HG02943 (cell line): ENCODE results near the gene PRR30.
"Not testable (repeated sequence)": the region's sequence is repeated elsewhere in the genome, so short reads cannot be mapped to it uniquely, and the experiment has no call there.

Source experiments
- ATAC-seq: cut with Tn5 transposase; IDR thresholded peaks from one replicate; pipeline ENCODE4 v1.9.1; 2021; ENCODE audit warnings: mild to moderate bottlenecking, low read depth, moderate library complexity; ENCODE audit not compliant: unreplicated experiment

PRR30 gene

DNA sequence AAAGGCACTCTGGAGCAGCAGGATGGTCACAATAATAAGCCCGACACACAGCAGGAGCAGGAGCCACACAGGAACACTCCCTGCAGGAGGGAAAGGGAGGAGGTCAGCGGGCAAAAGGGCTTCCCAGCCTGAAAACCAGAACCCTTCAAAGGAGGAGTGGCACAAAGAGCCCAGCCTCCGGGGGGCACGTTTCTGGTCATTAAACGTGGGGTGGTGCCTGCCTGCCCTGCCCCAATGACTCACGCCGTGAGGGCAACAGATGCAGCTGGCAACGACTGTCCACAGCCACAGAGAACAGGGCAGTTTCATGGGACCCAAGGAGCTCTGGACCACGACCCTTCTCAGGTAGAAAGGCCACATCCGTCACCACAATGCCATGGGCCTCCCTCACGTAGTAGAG lies 7.8 kb downstream of the PRR30 start:
- no peak for ATAC-seq

DNA sequence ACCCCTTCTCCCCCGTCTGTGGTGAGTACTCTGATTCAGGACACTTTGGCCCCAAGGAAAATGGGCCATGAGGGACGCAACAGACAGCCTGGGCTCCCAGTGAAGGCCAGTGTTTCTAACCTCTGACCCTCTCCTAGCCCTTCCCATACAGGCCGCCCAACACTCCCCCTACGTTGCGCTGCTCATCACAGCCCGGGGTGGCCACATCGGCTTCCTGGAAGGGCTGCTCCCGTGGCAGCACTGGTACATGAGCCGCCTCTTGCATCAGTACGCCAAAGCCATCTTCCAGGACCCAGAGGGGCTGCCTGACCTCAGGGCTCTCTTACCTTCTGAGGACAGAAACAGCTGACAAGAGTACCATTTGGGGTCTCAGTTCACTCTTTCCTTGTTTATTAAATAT lies 8.8 kb downstream of the PRR30 start:
- ATAC-seq: no peak

DNA sequence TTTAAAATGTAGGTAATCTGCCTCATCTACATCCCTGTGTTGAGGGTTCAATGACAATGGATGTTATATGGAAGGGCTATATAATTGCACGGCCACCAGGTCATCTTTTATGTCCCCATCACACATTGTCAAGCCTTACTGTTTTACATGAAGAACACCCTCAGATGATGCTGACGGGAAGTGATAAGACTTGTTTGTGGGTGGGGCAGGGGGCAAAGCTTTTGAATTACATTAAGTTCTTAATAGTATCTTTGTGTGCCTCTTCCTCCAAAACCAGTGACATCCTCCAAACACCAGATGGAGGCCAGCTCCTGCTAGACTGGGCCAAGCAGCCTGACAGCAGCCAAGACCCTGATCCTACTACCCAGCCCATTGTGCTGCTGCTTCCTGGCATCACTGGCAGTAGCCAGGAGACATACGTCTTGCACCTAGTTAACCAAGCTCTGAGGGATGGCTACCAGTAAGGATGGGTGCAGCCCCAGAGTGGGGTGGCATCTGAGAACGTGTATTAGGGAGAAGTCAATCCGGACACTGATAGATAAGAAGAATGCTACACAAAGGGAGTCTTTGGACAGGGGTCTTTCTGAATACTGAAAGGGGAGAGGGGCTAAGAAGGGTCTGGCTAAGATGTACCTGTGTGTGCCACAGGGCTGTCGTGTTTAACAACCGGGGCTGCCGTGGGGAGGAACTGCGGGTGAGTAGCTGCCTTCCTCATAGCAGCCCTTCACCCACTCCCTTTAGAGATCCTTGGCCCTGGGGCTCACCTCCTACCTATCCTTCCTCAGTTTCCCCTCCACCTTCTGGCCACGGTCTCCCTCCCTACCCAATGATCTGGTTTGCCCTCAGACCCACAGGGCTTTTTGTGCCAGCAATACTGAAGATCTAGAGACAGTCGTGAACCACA lies 10.3 kb downstream of the PRR30 start:
- no peak for ATAC-seq

DNA sequence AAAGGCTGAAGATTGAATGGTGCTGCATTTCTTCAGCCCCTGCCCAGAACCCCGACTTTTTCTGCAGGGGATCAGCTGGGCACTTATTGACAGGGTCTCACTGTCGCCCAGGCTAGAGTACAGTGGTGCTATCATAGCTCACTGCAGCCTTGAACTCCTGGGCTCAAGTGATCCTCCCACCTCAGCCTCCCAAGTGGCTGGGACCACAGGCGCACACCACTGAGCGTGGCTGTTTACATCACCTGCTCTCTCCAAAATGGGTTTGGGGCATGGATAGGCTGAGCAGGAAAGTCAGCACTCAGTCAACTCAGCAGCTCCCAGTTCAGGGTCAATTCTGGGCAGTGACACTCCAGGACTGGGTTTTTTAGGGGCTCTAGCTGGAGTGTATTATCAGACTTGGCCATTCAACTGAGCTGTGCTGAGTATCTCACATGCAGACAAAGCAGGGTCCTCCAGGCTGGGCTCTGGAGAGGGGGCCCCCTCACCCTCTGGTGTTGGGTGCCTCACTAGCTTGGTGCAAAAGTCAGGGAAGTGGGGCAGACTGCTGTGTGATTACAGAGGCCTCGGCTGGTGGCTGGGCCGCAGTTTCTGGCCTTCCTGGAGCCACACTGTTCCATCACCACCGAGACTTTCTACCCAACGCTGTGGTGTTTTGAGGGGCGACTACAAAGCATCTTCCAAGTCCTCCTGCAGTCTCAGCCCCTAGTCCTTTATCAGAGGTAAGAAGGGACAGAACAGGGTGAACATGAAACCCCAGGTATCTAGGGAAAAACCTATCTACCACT lies 11.1 kb downstream of the PRR30 start:
- ATAC-seq: no peak

DNA sequence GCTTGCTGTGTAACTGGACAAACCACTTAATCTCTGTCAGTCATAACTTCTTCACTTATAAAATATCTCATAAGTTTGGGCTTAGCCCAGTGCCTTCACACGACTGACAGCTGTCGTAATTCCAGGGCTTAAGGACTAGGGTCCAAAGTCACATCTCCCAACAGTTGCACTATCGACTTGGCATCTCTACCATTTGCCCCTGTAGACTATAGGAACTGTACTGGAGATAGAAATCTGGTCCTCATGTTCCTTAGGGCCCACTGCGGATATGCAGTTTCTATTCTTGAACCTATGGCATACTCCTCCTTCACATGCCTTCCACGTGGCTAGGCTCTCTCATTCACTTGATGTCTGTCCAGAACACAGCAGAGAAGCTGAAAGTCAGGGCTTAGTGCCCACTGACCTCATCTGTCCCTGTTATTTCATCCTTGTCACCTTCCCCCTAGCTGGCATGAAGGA lies 12.9 kb downstream of the PRR30 start:
- ATAC-seq: no peak

DNA sequence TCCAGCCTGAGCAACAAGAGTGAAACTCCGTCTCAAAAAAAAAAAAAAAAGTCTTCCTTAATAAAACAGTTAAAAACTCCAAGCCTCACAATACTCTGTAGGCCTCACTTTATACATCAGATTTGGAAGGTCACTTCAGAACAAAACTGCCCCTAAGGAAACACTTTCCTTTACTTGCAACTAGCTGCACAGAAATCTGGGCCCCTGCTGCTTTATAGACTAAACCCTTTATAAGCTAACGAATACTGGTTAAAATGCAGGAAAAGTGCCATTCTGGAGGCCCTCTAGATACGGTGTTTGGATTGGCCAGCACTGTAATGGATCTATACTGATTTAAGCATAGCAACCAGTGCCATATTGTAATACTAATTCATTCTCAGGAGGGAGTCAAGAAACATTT lies 14.1 kb downstream of the PRR30 start:
- ATAC-seq: no peak

DNA sequence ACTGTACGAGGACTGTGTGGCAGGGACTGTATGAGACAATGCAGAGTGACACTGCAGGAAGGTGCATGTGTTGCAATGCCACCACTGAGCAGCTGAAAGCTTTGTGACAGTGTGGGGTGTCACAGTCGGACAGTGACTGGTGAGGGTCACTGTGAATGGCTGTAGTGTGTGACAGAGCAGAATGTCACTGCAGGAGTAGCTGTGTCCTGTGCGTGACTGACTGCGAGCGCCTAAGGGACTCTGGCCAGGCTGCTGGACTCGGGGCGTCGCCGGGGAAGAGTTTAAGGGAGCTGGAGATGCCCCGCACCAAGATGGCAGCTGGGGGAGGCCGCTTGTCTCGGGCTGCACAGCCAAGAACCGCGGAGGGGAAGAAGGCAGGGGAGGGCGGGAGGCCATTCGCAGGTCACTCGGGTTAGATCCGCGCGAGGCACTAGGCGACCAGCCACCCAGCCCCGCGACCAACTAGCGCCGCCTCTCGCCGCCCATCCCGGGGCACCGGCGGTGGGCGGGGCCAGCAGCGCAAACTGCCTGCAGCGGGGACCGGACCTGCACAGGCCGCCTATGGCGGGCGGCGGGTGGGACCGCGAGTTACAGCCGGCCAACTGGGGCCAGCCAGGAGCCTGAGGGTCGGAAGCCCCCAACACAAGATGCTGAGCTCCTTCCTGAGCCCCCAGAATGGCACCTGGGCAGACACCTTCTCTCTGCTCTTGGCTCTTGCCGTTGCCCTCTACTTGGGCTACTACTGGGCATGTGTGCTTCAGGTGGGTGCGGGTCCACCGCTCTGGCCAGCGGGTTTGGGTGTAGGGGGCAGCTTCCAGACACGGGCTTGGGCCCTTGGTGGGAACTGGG lies 15.7 kb downstream of the PRR30 start, which contains the start of gene ABHD1:
Gene ABHD1 (plus strand): TSS at position 514 of the 849 bp plus-strand sequence. CDS start 134 bp downstream, at position 648.
- no peak for ATAC-seq

DNA sequence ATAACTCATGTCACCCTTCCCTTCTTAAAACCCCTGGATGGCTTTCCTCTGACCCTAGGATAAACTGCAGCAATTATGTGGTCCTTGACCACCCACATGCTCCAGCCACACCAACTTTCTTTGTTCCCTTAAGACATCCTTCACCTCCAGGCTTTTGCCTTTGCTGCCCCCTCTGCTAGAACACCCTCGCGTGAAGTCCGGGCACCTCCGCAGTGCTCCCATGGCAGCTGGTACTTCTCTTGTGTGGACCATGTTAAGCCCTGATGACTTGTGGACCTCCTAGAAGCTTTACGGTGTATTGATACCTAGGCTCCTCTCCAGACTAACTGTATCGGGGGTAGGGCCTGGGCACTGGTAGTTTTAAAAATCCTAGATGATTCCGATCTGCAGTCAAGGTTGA lies 16.4 kb downstream of the PRR30 start:
- no peak for ATAC-seq

DNA sequence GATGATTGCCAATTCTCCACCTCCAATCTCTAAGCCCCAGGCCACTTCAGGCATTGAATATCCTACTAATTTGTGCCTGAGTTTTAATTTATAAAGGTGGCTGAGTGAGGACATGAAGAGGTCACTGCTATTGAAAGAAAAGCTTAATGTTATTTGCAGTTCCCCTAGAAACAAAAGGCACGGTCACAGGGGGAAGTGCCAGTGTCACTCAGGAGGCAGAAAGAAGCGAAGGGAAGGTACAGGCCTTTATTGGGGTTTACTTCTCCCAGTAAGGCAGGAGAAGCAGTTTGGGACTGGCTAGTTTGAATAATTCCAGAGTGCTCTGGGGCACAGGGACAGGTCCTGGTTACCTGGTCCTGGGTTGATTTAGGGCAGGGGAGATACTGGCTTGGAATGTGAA lies 17.3 kb downstream of the PRR30 start:
- ATAC-seq: no peak

DNA sequence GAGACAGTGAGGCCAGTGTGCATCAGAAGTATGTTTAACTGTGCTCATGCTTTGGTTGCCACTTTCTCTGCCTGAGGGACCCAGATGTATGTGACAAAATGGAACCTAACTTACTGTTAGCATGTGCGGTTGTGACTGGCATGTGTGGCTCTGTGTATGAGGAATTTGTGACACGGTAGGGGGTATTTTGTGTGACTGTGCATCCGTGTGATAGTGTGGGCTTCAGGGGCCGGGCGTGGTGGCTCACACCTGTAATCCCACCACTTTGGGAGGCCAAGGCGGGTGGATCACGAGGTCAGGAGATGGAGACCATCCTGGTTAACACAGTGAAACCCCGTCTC lies 19.9 kb downstream of the PRR30 start:
- not testable (repeated sequence) for ATAC-seq

DNA sequence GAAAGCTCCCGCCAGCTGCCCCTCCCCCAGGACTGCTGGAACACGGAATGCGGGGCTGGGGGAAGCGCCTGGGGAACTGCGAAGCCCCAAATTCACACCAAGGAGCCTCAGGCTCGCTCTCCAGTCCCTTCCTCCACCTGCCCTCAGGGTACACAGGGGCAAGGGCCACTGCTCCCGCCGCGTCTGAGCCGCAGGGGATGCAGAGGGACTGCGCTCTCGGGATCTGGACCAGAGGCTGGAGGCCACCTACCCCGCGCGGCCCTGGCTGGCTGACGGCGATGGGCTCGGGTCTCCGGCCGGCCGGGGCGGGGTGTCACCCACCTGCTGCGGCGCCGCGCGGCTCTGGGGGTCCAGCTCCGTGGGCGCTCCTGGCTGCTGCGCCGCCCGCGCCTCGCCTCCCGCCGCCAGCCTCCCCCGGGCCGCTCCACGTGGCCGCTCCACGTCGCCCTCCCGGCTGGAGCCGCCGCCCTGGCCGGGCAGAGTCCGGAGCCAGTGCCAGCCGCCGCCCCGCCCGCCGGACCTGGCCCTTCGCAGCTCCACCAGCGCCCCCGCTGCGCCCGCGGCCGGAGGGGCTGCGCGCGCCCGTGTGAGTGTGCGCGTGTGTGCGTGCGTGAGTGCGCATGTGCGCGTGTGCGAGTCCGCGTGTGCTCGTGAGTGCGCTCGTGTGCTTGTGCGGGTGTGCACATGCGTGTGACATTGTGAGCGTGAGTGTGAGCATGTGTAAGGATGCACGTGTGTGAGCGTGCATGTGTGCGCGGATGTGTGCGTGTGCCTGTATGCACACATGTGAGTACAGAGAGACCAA lies 20.5 kb downstream of the PRR30 start, which contains the start of gene CGREF1:
Gene CGREF1 (minus strand): TSS at position 604 of the 805 bp plus-strand sequence. CDS start 14,762 bp downstream, outside the sequence.
- no peak for ATAC-seq

DNA sequence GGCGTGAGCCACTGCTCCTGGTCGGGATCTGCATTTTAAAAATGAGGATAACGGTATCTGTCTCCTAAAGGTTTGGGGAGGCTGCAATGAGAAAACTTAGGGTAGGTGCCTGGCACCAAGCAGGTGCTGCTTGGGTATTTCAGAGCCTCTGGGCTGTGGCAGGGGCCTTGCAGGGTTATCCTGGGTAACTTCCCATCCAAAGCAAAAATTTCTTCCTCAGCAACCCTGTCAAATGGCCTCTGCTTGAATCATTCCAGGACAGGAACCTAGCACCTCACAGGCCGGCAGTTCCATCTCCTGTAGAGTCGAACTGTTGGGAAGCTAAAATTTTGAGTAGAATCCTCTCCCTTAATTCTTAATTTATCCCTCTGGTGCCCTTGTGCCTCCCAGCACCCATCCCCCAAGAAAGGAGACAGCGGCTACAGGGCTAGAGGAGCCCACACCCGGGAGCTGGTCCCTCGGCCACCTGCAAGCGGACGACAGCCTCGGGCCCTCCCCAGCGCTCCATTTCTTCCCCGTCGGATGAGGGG lies 21.1 kb downstream of the PRR30 start:
- no peak for ATAC-seq

DNA sequence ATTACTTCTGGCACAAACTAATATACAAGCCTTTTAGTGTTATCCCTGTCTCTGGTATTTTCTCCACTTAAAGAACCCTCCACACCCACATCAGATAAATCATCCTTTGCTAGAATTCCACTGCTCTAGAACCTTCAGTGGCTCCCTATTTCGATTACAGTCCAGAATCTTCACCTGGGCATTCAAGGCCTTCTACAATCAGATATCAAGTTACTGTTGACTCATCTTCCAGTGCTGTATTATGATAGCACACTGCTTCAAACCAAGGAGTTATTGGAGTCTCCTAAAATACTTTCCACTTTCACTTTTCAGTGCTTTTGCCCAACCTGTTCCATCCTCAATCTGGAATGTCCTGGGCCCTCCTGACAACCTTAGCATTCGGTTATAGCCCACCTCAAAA lies 23.7 kb downstream of the PRR30 start:
- no peak for ATAC-seq

DNA sequence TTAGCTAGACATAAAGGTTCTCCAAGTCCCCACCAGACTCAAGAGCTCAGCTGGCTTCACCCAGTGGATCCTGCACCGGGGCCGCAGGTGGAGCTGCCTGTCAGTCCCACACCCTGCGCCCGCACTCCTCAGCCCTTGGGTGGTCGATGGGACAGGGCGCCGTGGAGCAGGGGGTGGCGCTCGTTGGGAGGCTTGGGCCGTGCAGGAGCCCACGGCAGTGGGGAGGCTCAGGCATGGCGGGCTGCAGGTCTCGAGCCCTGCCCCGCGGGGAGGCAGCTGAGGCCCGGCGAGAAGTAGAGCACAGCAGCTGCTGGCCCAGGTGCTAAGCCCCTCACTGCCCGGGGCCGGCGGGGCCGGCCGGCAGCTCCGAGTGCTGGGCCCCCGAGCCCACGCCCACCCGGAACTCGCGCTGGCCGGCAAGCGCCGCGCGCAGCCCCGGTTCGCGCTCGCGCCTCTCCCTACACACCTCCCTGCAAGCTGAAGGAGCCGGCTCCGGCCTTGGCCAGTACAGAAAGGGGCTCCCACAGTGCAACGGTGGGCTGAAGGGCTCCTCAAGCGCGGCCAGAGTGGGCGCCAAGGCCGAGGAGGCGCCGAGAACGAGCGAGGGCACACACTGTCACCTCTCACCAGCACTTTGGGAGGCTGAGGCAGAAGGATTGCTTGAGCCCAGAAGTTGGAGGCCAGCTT lies 27.7 kb downstream of the PRR30 start:
- ATAC-seq: not testable (repeated sequence)

DNA sequence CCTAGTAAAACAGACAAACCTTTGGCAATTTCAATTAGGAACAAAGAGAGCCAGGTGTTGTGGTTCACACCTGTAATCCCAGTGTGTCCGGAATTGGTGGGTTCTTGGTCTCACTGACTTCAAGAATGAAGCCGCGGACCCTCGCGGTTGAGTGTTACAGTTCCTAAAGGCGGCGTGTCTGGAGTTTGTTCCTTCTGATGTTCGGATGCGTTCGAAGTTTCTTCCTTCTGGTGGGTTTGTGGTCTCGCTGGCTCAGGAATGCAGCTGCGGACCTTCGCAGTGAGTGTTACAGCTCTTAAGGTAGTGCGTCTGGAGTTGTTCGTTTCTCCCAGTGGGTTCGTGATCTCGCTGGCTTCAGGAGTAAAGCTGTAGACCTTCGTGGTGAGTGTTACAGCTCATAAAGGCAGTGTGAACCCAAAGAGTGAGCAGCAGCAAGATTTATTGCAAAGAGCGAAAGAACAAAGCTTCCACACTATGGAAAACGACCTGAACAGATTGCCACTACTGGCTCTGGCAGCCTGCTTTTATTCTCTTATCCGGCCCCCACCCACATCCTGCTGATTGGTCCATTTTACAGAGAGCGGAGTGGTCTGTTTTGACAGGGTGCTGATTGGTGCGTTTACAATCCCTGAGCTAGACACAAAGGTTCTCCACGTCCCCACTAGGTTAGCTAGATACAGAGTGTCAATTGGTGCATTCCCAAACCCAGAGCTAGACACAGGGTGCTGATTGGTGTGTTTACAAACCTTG lies 28.4 kb downstream of the PRR30 start:
- ATAC-seq: not testable (repeated sequence)

DNA sequence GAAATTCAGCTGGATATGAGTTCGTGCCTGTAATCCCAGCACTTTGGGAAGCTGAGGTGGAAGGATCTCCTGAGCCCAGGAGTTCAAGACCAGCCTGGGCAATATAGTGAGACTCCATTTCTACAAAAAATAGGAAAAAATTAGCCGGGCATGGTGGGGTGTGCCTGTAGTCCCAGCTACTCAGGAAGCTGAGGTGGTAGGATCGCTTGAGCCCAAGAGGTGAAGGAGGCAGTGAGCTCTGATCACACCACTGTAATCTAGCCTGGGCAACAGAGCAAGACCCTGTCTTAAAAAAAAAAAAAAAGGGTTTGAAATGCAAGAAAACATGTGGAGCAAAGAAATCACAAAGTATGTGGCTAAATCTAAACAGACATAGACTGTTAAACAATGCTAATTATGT lies 30.1 kb downstream of the PRR30 start:
- no peak for ATAC-seq

DNA sequence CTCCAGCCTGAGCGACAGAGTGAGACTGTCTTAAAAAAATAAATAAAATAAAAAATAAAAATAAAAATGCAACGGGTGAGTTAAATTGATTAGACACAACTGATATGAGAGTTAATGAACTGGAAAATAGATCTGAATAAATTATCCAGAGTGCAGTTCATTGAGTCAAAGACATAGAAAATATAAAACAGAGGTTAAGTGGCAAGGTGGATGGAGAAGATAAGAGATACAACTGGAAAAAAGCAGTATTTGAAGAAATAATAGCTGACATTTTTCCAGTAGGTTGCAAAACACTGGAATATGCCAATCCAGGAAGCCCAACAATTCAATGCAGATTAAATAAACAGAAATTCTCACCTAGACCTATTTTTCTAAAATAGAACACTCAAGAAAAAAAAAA lies 31.0 kb downstream of the PRR30 start:
- ATAC-seq: no peak

DNA sequence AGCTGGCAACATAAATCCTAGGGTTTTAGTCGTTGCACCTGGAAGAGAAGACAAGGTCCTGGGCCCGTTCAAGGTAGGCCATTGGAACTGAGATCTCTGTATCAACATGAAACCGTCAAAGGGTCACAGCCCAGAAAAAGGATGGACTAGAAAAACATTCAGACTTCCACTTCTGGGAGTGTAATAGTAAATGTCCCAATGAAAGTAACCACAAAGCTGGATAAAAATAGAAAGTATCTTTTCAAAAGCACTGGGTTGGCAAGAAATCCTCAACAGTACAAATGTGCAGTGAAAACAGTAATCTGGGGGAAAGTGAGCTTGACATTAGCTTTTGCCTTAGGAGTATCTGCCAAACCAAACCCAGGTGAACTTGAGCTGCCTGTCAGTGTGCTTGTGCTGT lies 33.2 kb downstream of the PRR30 start:
- no peak for ATAC-seq
